DOHH2 (cell line): Measurements from ENCODE around the gene NUMB.

Source experiments
- H3F3A ChIP-seq: fragments of 200-600 bp; sonication (generic), shearing (Covaris generic); 2 replicates; pipeline ENCODE4 v1.6.0; 2016; ENCODE audit warnings: antibody characterized with exemption, mild to moderate bottlenecking; ENCODE audit not compliant: control insufficient read depth, insufficient read depth
- H3K27ac ChIP-seq: fragments of 200-600 bp; sonication (generic); 2 replicates; pipeline ENCODE4 v1.5.1; 2014; ENCODE audit warnings: low read depth, mild to moderate bottlenecking, low read length, moderate library complexity
- H3K27me3 ChIP-seq: fragments of 200-600 bp; sonication (generic); 2 replicates; pipeline ENCODE4 v1.6.1; 2014; ENCODE audit warnings: mild to moderate bottlenecking, low read length, mixed read lengths; ENCODE audit not compliant: control insufficient read depth
- H3K36me3 ChIP-seq: fragments of 200-600 bp; sonication (generic); 2 replicates; pipeline ENCODE4 v1.6.1; 2014; ENCODE audit warnings: mild to moderate bottlenecking, low read length, moderate library complexity, mixed read lengths; ENCODE audit not compliant: control insufficient read depth
- H3K4me1 ChIP-seq: fragments of 200-600 bp; sonication (generic); 2 replicates; pipeline ENCODE4 v1.6.1; 2014; ENCODE audit warnings: mild to moderate bottlenecking, low read length, mixed read lengths; ENCODE audit not compliant: control insufficient read depth
- H3K4me2 ChIP-seq: fragments of 200-600 bp; sonication (generic); 2 replicates; pipeline ENCODE4 v1.6.0; 2014; ENCODE audit warnings: mild to moderate bottlenecking, low read length, moderate library complexity
- H3K4me3 ChIP-seq: fragments of 200-600 bp; sonication (generic); 2 replicates; pipeline ENCODE4 v1.5.1; 2014; ENCODE audit warnings: mild to moderate bottlenecking, low read length, mixed read lengths
- H3K79me2 ChIP-seq: fragments of 200-600 bp; sonication (generic); 2 replicates; pipeline ENCODE4 v1.6.1; 2014; ENCODE audit warnings: mild to moderate bottlenecking, low read length, mixed read lengths; ENCODE audit not compliant: control insufficient read depth
- H3K9me2 ChIP-seq: fragments of 200-600 bp; sonication (generic); replicated peaks from 2 replicates; pipeline ENCODE4 v1.6.1; 2014; ENCODE audit warnings: mild to moderate bottlenecking, low read length, mixed read lengths; ENCODE audit not compliant: control insufficient read depth
- H3K9me3 ChIP-seq: fragments of 200-600 bp; sonication (generic); 2 replicates; pipeline ENCODE4 v1.6.1; 2014; ENCODE audit warnings: antibody characterized with exemption, low read length, mixed read lengths; ENCODE audit not compliant: control insufficient read depth, insufficient read depth
- H4K20me1 ChIP-seq: fragments of 200-600 bp; sonication (generic); 2 replicates; pipeline ENCODE4 v1.6.0; 2014; ENCODE audit warnings: low read depth, mild to moderate bottlenecking, antibody characterized with exemption, low read length, moderate library complexity; ENCODE audit not compliant: control insufficient read depth, insufficient read depth
- CTCF ChIP-seq: fragments of 200-600 bp; sonication (generic); IDR thresholded peaks from one replicate; pipeline ENCODE4 v1.5.1; 2014; ENCODE audit warnings: antibody characterized with exemption, mild to moderate bottlenecking, low read depth, low read length; ENCODE audit not compliant: poor library complexity, severe bottlenecking
- EZH2phosphoT487 ChIP-seq: fragments of 200-600 bp; sonication (generic); IDR thresholded peaks from 2 replicates; pipeline ENCODE4 v1.6.1; 2017; ENCODE audit warnings: borderline replicate concordance, mild to moderate bottlenecking, antibody characterized with exemption, low read length, moderate library complexity, mixed read lengths

Gene NUMB

DNA sequence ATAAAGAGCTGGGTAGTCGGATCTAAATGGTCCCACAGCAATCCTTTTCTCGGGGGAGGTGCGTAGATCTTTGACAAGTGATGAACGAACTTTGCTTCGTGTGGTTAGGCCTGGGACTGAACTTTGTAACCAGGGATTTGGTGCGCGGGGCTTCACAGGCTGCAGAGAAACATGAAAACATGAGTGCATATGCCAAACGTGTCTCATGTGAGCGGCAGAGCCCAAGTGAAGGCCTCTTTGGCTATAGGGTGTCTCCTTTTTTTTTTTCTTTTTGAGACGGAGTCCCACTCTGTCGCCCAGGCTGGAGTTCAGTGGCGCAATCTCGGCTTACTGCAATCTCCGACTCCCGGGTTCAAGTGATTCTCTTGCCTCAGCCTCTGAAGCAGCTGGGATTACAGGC lies 20.3 kb upstream of the NUMB start:
- H3K4me2 ChIP-seq = no peak overlapping the region
- H3K4me3 ChIP-seq = no peak overlapping the region
- 0 out of 2 replicates have a peak, but pooled peaks cover 2% of the 10 kb centered on the region for H3K27me3 ChIP-seq
- TF ChIP-seq CTCF = no peak
- 0 out of 2 replicates have a peak, but pooled peaks cover 3% of the 10 kb centered on the region for H3K4me1 ChIP-seq
- no peaks in the 10 kb centered on the region for H4K20me1 ChIP-seq
- no peak overlapping the region for H3K27ac ChIP-seq
- H3K9me3 ChIP-seq = no peaks in the 10 kb centered on the region
- no peaks in the 10 kb centered on the region for H3F3A ChIP-seq
- no peaks in the 10 kb centered on the region for H3K36me3 ChIP-seq
- H3K79me2 ChIP-seq = no peaks in the 10 kb centered on the region
- no peaks in the 10 kb centered on the region for H3K9me2 ChIP-seq

GRCh38 chr14:73477618-73478266 lies 19.4 kb upstream of the NUMB start:
- H3K4me2 ChIP-seq = no peak overlapping the region
- H3K4me1 ChIP-seq = 0 out of 2 replicates have a peak, but pooled peaks cover 3% of the 10 kb centered on the region
- H3K27me3 ChIP-seq = 0 out of 2 replicates have a peak, but pooled peaks cover 2% of the 10 kb centered on the region
- no peaks in the 10 kb centered on the region for H4K20me1 ChIP-seq
- no peaks in the 10 kb centered on the region for H3K79me2 ChIP-seq
- no peaks in the 10 kb centered on the region for H3F3A ChIP-seq
- no peak overlapping the region for H3K4me3 ChIP-seq
- no peaks in the 10 kb centered on the region for H3K36me3 ChIP-seq
- TF ChIP-seq CTCF = no peak
- no peak for TF ChIP-seq EZH2phosphoT487
- no peaks in the 10 kb centered on the region for H3K9me3 ChIP-seq
- H3K27ac ChIP-seq = no peak overlapping the region
- no peaks in the 10 kb centered on the region for H3K9me2 ChIP-seq

GRCh38 chr14:73476451-73476931 lies 18.1 kb upstream of the NUMB start:
- Histone ChIP-seq H3K9me3 (no peaks in the 10 kb centered on the region), H3F3A (no peaks in the 10 kb centered on the region), H3K36me3 (no peaks in the 10 kb centered on the region), H3K4me2 (no peak overlapping the region), H4K20me1 (no peaks in the 10 kb centered on the region), H3K4me1 (peaks cover 9% of the 10 kb centered on the region), H3K79me2 (no peaks in the 10 kb centered on the region), H3K27ac (no peak overlapping the region), H3K9me2 (no peaks in the 10 kb centered on the region), H3K27me3 (0 out of 2 replicates have a peak, but pooled peaks cover 2% of the 10 kb centered on the region), H3K4me3 (no peak overlapping the region)
- TF ChIP-seq EZH2phosphoT487 (no peak), CTCF (no peak)
